ENCODE results near the gene DOCK1. TPM values are rescaled to one million over a fixed set of nuclear protein-coding genes. Genes with fewer than 3 reads are reported as not detected.

DOCK1 gene
- total RNA-seq, 4 donors from 2014 or later, result 41.1 to 62.4 (median 53.2) TPM

DNA sequence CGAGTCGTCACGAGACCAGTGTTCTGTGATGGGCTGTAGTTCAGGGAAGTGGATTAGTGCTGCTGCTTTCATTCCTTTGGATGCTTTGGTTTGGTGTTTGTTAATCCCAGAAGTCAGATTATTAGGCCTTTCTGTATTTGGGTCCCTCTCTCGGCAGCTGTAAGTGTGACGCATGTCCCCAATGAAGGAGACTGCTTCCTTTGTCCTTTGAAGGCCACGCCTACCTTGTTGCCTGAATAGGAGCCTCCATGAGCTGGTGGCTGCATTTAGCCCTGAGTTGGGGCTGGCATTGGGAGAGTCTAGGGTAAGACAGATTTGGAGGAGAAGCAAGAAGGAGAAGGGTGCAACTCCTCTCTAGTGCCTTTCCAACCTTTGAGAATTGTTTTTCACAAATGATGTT lies 34.5 kb downstream of the DOCK1 start:
- TF ChIP-seq, protein P1, sequence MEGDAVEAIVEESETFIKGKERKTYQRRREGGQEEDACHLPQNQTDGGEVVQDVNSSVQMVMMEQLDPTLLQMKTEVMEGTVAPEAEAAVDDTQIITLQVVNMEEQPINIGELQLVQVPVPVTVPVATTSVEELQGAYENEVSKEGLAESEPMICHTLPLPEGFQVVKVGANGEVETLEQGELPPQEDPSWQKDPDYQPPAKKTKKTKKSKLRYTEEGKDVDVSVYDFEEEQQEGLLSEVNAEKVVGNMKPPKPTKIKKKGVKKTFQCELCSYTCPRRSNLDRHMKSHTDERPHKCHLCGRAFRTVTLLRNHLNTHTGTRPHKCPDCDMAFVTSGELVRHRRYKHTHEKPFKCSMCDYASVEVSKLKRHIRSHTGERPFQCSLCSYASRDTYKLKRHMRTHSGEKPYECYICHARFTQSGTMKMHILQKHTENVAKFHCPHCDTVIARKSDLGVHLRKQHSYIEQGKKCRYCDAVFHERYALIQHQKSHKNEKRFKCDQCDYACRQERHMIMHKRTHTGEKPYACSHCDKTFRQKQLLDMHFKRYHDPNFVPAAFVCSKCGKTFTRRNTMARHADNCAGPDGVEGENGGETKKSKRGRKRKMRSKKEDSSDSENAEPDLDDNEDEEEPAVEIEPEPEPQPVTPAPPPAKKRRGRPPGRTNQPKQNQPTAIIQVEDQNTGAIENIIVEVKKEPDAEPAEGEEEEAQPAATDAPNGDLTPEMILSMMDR (IDR thresholded peaks at IDR 0.05; ENCODE audit: low read depth), result no peak

DNA sequence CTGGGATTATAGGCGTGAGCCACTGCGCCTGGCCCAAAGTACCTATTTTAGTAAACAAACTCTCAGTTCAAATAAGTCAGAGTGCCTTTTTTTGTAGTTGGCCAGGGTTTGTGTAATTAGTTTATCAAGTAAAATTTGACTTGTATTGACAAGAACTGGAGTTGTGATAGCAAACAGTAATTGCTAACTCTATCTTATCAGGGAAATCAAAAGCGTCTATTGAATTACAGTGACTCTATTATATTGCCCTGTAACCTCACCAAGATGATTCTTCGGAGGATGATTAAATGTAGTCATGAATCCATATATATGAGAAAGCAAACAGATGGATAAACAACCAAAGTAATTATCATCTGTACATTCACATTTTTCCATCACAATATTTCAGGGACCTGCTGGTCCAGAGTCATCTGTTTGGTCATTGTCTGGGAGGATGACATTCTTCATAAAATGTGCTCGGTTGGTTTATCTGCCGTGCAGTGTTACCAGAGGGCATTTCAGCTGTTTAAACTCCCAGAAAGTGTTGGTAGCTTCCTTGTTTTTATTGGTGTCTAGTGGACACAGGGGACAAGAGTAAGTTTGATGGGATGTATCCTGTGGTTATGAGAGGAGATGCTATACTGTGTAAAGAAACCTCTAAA lies 35.6 kb downstream of the DOCK1 start:
- TF ChIP-seq, protein P1 (IDR thresholded peaks at IDR 0.05; ENCODE audit: low read depth), result no peak

DNA sequence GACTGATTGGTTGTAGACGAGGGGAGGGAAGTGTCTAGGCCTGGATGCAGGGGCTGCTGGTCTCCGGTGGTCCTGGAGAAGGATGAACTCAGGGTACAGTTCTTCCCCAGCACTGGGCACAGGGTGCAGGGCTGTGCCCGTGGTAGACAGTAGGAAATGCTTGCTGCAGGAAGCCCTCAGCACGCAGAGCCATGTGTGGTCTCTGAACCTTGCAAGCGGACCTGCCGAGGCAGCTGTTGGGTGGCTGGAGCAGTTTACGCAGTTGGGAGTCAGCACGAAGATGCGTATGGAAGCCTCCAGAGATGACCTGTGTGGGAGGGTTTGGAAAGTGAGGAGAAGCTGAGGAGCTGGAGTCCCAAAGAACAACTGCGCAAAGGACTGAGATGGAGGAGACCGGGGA lies 39.0 kb downstream of the DOCK1 start:
- TF ChIP-seq, protein P1 (IDR thresholded peaks at IDR 0.05; ENCODE audit: low read depth), result no peak

DNA sequence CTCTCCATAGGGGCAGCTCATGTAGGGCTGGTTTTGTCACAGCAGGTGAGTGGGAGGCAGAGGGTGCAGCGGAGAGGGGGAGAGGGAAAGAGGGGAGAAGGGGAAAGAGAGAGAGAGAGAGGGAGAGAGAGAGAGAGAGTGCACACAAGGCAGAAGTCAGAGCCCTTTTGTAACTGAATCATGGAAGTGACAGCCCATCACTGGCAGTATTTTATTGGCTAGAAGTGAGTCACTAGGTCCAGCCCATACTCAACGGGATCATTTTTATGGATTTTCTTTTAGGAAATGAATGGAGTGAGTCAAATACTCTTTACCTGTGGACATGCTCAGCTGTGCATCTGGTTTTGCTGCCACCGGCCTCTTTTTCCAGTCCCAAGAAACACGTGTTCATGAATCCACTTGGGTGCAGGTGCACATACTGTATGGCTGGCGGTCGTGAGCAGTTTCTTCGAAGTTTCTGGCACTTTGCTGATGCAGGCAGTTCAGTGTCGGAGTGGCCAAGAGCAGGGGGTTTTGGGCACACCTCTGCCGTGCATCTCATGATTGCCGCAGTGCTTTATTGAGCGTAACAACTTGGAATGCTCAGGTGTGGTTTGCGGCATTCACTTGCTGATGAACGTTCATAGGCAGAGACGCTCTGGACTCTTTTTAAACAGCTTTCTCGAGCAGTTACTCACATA lies 40.3 kb downstream of the DOCK1 start:
- TF ChIP-seq, protein P1 (IDR thresholded peaks at IDR 0.05; ENCODE audit: low read depth), result no peak

DNA sequence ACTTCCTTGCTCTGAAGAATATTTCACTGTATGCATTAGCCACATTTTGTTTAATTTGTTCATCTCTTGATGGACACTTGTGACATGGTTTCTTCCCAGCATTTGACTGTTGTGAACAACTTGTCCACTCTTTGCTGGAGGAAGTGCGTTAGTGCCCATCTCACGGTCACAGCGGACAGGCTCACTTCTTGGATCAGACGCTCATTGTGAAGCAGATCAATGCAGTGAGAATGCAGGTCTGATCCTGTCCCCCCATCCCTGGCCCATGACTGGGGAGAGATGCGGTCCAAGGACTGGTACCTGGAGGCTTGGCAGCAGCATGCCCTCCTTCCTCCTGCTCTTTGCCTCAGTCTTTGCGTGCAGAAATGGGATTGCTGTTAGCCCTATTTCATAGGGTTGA lies 41.5 kb downstream of the DOCK1 start:
- TF ChIP-seq, protein P1 (IDR thresholded peaks at IDR 0.05; ENCODE audit: low read depth), result no peak

DNA sequence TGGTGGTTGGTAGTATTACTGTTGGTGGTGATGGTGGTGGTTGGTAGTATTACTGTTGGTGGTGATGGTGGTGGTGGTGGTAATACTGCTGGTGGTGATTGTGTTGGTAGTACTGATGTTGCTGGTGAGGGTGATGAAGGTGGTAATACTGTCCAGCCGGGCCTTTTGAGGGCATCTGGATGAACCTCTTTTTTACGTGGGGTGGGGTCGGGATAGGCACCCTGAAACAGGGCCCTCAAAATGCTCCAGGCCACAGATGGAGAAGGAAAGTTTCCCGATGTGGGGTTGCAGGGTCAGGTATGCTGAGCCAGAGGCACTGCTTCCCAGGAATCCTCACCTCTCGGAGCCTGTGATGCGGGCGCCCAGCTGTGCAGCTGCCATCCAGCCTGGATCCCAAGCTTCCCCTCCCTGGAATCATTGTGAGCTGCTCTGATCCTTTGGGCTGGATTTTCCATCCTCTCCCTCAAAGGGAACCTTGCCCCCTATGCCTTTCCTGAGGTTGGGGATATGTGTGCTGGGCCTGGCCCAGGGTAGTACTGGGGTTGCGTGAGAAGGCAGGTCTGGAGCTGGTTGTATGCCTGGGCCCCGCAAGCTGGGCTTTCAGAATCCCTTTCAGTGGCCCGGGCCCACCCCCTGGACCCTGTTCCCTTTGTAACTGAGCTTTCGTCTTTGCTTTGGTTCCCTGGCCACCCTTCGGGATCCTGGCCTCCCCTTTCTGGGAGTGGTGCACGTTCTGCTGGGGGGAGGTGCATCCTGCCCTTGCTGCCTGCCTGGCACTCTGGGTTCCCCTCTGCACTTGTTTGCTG lies 43.3 kb downstream of the DOCK1 start:
- TF ChIP-seq, protein P1 (IDR thresholded peaks at IDR 0.05; ENCODE audit: low read depth), result no peak

DNA sequence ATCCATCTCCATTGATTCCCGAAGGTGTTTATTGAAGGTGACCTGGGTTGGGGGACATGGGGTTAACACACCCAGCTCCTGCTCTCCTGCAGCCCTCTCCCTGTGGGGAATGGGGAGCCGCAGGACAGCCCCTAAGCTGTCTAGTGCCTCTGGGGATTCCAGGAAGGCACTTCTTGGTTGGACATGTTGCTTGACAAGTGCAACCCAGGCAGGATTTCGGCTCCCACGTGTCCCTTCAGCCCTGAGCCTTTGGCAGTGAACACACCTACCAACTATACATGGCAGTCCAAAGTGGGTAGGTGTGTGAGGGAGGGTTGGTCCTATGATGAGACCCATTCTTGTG lies 43.9 kb downstream of the DOCK1 start:
- TF ChIP-seq, protein P1 (IDR thresholded peaks at IDR 0.05; ENCODE audit: low read depth), result no peak
